SH-SY5Y (cell line): Measurements from ENCODE around the gene CHST13.

Experiments used
- GATA2 ChIP-seq: IDR thresholded peaks from 2 replicates; pipeline ENCODE4 v1.6.1; 2011; ENCODE audit warnings: mild to moderate bottlenecking, low read depth, low read length
- GATA3 ChIP-seq: IDR thresholded peaks from 2 replicates; pipeline ENCODE4 v1.6.1; 2011; ENCODE audit warnings: low read depth, mild to moderate bottlenecking, low read length, moderate library complexity

The CHST13 gene

GRCh38 chr3:126542340-126543241 is 18.6 kb downstream of the CHST13 start:
- TF ChIP-seq GATA2 = no peak
- TF ChIP-seq GATA3 = no peak

- TF ChIP-seq GATA3 (no peak), GATA2 (no peak)
These were observed 19.6 kb downstream of the CHST13 start for GRCh38 chr3:126543457-126544061.

- TF ChIP-seq GATA2 = no peak
- TF ChIP-seq GATA3 = no peak
These were observed 20.8 kb downstream of the CHST13 start for GRCh38 chr3:126544596-126545281.

GRCh38 chr3:126545544-126545943 is 21.6 kb downstream of the CHST13 start:
- TF ChIP-seq GATA3 (no peak), GATA2 (no peak)

- TF ChIP-seq GATA2 (no peak), GATA3 (no peak)
These were observed 22.1 kb downstream of the CHST13 start for GRCh38 chr3:126546013-126546412.

- TF ChIP-seq GATA3 (no peak), GATA2 (no peak)
These were observed 22.7 kb downstream of the CHST13 start for GRCh38 chr3:126546549-126547239.

GRCh38 chr3:126547721-126548120 is 23.8 kb downstream of the CHST13 start:
- TF ChIP-seq GATA3 (no peak), GATA2 (no peak)

GRCh38 chr3:126548556-126549466 is 24.9 kb downstream of the CHST13 start:
- TF ChIP-seq GATA3 = no peak
- no peak for TF ChIP-seq GATA2

- TF ChIP-seq GATA2 (no peak), GATA3 (no peak)
These were observed 26.0 kb downstream of the CHST13 start for GRCh38 chr3:126549861-126550487.

GRCh38 chr3:126550488-126551051 is 26.6 kb downstream of the CHST13 start:
- TF ChIP-seq GATA3 (no peak), GATA2 (no peak)

GRCh38 chr3:126551121-126551838 is 27.3 kb downstream of the CHST13 start:
- TF ChIP-seq GATA3 (no peak), GATA2 (no peak)

GRCh38 chr3:126551839-126552687 is 28.1 kb downstream of the CHST13 start:
- TF ChIP-seq GATA2 = no peak
- no peak for TF ChIP-seq GATA3
